ENCODE measurements around the gene HYKK.
"Not testable (repeated sequence)": the region's sequence is repeated elsewhere in the genome, so short reads cannot be mapped to it uniquely, and the experiment has no call there.

The HYKK gene

GRCh38 chr15:78538358-78538757 is 31.0 kb downstream of the HYKK start:
- Histone ChIP-seq H3K9me2 (replicated peaks; ENCODE audit: low read depth, low read length) (no peaks in the 10 kb centered on the region), H3K79me2 (ENCODE audit: insufficient read depth, low read length) (peaks cover 33% of the 10 kb centered on the region), H3K4me3 (ENCODE audit: low read length, poor library complexity, severe bottlenecking) (no peak overlapping the region), H3F3A (ENCODE audit: low read depth) (no peaks in the 10 kb centered on the region), H3K27me3 (ENCODE audit: insufficient read depth, low read length, poor library complexity, severe bottlenecking) (no peaks in the 10 kb centered on the region), H2AFZ (ENCODE audit: low read length) (no peak overlapping the region), H3K9me3 (ENCODE audit: insufficient read depth, low read depth, low read length) (no peaks in the 10 kb centered on the region), H3K4me1 (ENCODE audit: insufficient read depth, low read length, poor library complexity, severe bottlenecking) (peaks cover 29% of the 10 kb centered on the region), H3K36me3 (ENCODE audit: insufficient read depth, low read length) (0 out of 2 replicates have a peak, but pooled peaks cover 5% of the 10 kb centered on the region), H4K20me1 (ENCODE audit: insufficient read depth, low read length, poor library complexity, severe bottlenecking) (peaks cover 26% of the 10 kb centered on the region), H3K4me2 (ENCODE audit: low read depth, low read length, poor library complexity, severe bottlenecking) (no peak overlapping the region), H3K9ac (ENCODE audit: low read depth, low read length, poor library complexity, severe bottlenecking) (no peak overlapping the region)
- TF ChIP-seq CTCF (conservative IDR thresholded peaks at IDR 0.05; ENCODE audit: low read length), result no peak
- TF ChIP-seq EZH2phosphoT487 (IDR thresholded peaks at IDR 0.05; ENCODE audit: borderline replicate concordance), result no peak

DNA sequence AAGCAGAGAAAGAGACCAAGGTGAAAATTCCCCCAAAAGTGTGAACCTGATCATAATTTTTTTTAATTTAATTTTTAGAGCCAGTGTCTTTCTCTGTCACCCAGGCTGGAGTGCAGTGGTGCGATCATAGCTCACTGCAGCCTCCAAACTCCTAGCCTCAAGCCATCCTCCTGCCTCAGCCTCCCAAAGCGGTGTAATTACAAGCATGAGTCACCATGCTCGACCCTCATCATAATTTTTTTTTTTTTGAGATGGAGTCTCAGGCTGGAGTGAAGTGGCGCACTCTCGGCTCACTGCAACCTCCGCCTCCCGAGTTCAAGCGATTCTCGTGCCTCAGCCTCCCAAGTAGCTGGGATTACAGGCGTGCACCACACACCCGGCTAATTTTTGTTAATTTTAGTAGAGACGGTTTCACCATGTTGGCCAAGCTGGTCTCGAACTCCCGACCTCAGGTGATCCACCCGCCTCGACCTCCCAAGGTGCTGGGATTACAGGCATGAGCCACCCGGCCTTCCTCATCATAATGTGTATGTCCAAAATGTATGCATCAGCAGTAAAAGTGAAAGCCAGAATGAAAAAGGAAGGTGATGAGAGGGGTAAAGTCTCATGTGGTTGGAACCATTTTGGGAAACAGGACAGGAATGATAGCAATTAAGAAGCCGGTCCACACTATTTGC is 32.2 kb downstream of the HYKK start:
- Histone ChIP-seq H3K4me2 (ENCODE audit: low read depth, low read length, poor library complexity, severe bottlenecking) (peak overlapping the region; percentile 97), H3K79me2 (ENCODE audit: insufficient read depth, low read length) (peaks cover 46% of the 10 kb centered on the region), H3K4me1 (ENCODE audit: insufficient read depth, low read length, poor library complexity, severe bottlenecking) (peaks cover 34% of the 10 kb centered on the region), H3K4me3 (ENCODE audit: low read length, poor library complexity, severe bottlenecking) (peak overlapping the region; percentile 95), H2AFZ (ENCODE audit: low read length) (peak overlapping the region; percentile 88), H4K20me1 (ENCODE audit: insufficient read depth, low read length, poor library complexity, severe bottlenecking) (peaks cover 37% of the 10 kb centered on the region), H3K9ac (ENCODE audit: low read depth, low read length, poor library complexity, severe bottlenecking) (peak overlapping the region; percentile 91)
- not testable (repeated sequence) for H3K9me3 ChIP-seq (ENCODE audit: insufficient read depth, low read depth, low read length); H3K36me3 ChIP-seq (ENCODE audit: insufficient read depth, low read length); H3K9me2 ChIP-seq (replicated peaks; ENCODE audit: low read depth, low read length); H3K27me3 ChIP-seq (ENCODE audit: insufficient read depth, low read length, poor library complexity, severe bottlenecking); H3F3A ChIP-seq (ENCODE audit: low read depth)

DNA sequence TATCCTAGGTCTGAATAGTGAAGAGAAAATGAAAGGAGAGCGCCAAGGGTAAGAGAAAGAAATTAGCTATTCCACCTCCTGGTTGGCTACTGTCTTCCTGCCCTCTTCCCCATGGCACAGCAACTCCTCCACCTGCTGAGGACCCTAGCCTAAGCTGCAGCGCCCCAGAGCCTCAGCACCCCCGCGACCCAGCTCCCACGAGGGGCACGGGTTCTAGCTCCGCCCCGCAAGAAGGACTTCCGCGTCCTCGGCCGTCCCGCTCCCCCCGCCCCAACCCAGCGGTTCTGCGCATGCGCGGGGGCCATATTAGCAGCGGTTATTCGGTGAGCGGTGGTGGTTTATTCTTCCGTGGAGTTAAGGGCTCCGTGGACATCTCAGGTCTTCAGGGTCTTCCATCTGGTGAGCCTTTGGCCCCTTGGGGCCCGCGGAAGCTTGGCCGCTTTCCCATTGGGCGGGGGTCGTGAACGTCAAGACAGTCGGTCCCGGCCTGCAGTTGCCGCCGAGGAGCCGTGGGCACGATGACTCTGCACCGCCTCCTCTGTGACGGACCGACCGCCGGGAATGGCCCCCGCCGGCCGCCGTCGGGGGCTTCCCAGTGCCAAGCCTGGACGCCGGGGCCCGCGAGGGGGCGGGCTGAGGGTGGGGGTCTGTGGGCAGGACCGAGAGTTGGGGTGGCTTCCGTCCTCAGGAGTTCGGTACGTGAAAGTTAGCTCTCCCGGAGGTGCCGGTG is 32.9 kb downstream of the HYKK start, which contains the start of gene PSMA4:
PSMA4 (plus strand) TSS at position 304 of the 730 bp plus-strand sequence. CDS start 1,484 bp downstream, outside the sequence.
- TF ChIP-seq CTCF (conservative IDR thresholded peaks at IDR 0.05; ENCODE audit: low read length) (no peak; the same call in 1 of the 2 replicates), EZH2phosphoT487 (IDR thresholded peaks at IDR 0.05; ENCODE audit: borderline replicate concordance) (no peak)
- Histone ChIP-seq H3K4me3 (ENCODE audit: low read length, poor library complexity, severe bottlenecking) (peak within 1 kb of the TSS; percentile 95), H3K36me3 (ENCODE audit: insufficient read depth, low read length) (peaks cover 14% of the 10 kb centered on the region), H3K4me2 (ENCODE audit: low read depth, low read length, poor library complexity, severe bottlenecking) (peak within 1 kb of the TSS; percentile 97), H3K79me2 (ENCODE audit: insufficient read depth, low read length) (peaks cover 53% of the 10 kb centered on the region), H3K27me3 (ENCODE audit: insufficient read depth, low read length, poor library complexity, severe bottlenecking) (no peaks in the 10 kb centered on the region), H4K20me1 (ENCODE audit: insufficient read depth, low read length, poor library complexity, severe bottlenecking) (peaks cover 44% of the 10 kb centered on the region), H3K4me1 (ENCODE audit: insufficient read depth, low read length, poor library complexity, severe bottlenecking) (peaks cover 39% of the 10 kb centered on the region), H3K9ac (ENCODE audit: low read depth, low read length, poor library complexity, severe bottlenecking) (peak within 1 kb of the TSS; percentile 91), H3F3A (ENCODE audit: low read depth) (no peaks in the 10 kb centered on the region), H3K9me2 (replicated peaks; ENCODE audit: low read depth, low read length) (no peaks in the 10 kb centered on the region), H2AFZ (ENCODE audit: low read length) (peak within 1 kb of the TSS; percentile 88), H3K9me3 (ENCODE audit: insufficient read depth, low read depth, low read length) (no peaks in the 10 kb centered on the region)
